Mesenchymal stem cell (in vitro differentiated cells and primary cell): ENCODE data around the gene ID3.

Experiments
- DNase-seq: peaks from one replicate; pipeline ENCODE4 v3.0.0-alpha.2; 2013
- H2AFZ ChIP-seq: one replicate; pipeline ENCODE4 v1.6.1; 2013; ENCODE audit warnings: low read depth, mild to moderate bottlenecking, control low read depth, inconsistent platforms, low read length, moderate library complexity
- H2AK5ac ChIP-seq: 2 replicates; pipeline ENCODE4 v1.6.1; 2013; ENCODE audit warnings: low read length, moderate library complexity, mild to moderate bottlenecking, inconsistent platforms; ENCODE audit not compliant: severe bottlenecking
- H2BK120ac ChIP-seq: one replicate; pipeline ENCODE4 v1.6.1; 2013; ENCODE audit warnings: low read depth, mild to moderate bottlenecking, inconsistent platforms, low read length, moderate library complexity
- H2BK12ac ChIP-seq, 2 experiments: one replicate each; pipeline ENCODE4 v1.6.1; 2013; ENCODE audit warnings: inconsistent platforms in 2 of 2, low read length in 2 of 2, mild to moderate bottlenecking in 2 of 2, moderate library complexity in 2 of 2, control low read depth in 1 of 2
- H2BK15ac ChIP-seq: one replicate; pipeline ENCODE4 v1.6.1; 2013; ENCODE audit warnings: mild to moderate bottlenecking, low read depth, inconsistent platforms; ENCODE audit not compliant: poor library complexity, severe bottlenecking
- H2BK5ac ChIP-seq: 2 replicates; pipeline ENCODE4 v1.6.1; 2013; ENCODE audit warnings: low read depth, mild to moderate bottlenecking, low read length, control low read depth, inconsistent platforms; ENCODE audit not compliant: poor library complexity, severe bottlenecking
- H3K14ac ChIP-seq, 2 experiments: one replicate each; pipeline ENCODE4 v1.6.1; 2013; ENCODE audit warnings: inconsistent platforms in 2 of 2, low read length in 2 of 2, control low read depth in 1 of 2, mild to moderate bottlenecking in 1 of 2, moderate library complexity in 1 of 2
- H3K18ac ChIP-seq, 2 experiments: one replicate each; pipeline ENCODE4 v1.6.1; 2013; ENCODE audit warnings: inconsistent platforms in 2 of 2, low read length in 2 of 2, control low read depth in 1 of 2, low read depth in 1 of 2, mild to moderate bottlenecking in 1 of 2
- H3K23ac ChIP-seq, 2 experiments: one replicate each; pipeline ENCODE4 v1.6.1; 2013; ENCODE audit warnings: inconsistent platforms in 2 of 2, low read length in 2 of 2, mild to moderate bottlenecking in 2 of 2, moderate library complexity in 2 of 2, control low read depth in 1 of 2
- H3K27ac ChIP-seq: 2 replicates; pipeline ENCODE4 v1.5.1; 2013; ENCODE audit warnings: mild to moderate bottlenecking, moderate library complexity, low read length, control low read depth, inconsistent platforms; ENCODE audit not compliant: poor library complexity, severe bottlenecking
- H3K27me3 ChIP-seq, 2 experiments: 2 replicates each; pipeline versions ENCODE4 v1.6.1 to v1.7.0; 2013; ENCODE audit warnings: low read length in 2 of 2, mild to moderate bottlenecking in 2 of 2, moderate library complexity in 2 of 2, control low read depth in 1 of 2, inconsistent platforms in 1 of 2; ENCODE audit not compliant: control insufficient read depth in 1 of 2, insufficient read depth in 1 of 2
- H3K36me3 ChIP-seq, 2 experiments: 2 replicates each; pipeline versions ENCODE4 v1.6.1 to v1.7.0; 2013; ENCODE audit warnings: low read length in 2 of 2, control low read depth in 1 of 2, inconsistent platforms in 1 of 2, low read depth in 1 of 2, mild to moderate bottlenecking in 1 of 2; ENCODE audit not compliant: insufficient read depth in 2 of 2, control insufficient read depth in 1 of 2
- H3K4ac ChIP-seq, 2 experiments: one replicate each; pipeline ENCODE4 v1.6.1; 2013; ENCODE audit warnings: inconsistent platforms in 2 of 2, low read length in 2 of 2, mild to moderate bottlenecking in 2 of 2, moderate library complexity in 2 of 2, control low read depth in 1 of 2, low read depth in 1 of 2
- H3K4me1 ChIP-seq: 2 replicates; pipeline ENCODE4 v1.6.1; 2013; ENCODE audit warnings: low read depth, low read length, control low read depth; ENCODE audit not compliant: control insufficient read depth, insufficient read depth
- H3K4me2 ChIP-seq: 2 replicates; pipeline ENCODE4 v1.6.1; 2013; ENCODE audit warnings: low read length, mild to moderate bottlenecking, inconsistent platforms; ENCODE audit not compliant: poor library complexity, severe bottlenecking
- H3K4me3 ChIP-seq, 2 experiments: 2 replicates each; pipeline versions ENCODE4 v1.5.1 to v1.7.0; 2013; ENCODE audit warnings: low read length in 2 of 2, mild to moderate bottlenecking in 2 of 2, control low read depth in 1 of 2, low read depth in 1 of 2; ENCODE audit not compliant: insufficient read depth in 1 of 2
- H3K79me1 ChIP-seq: replicated peaks from 2 replicates; pipeline ENCODE4 v1.6.1; 2013; ENCODE audit warnings: mild to moderate bottlenecking, control low read depth, low read length, inconsistent platforms; ENCODE audit not compliant: poor library complexity, severe bottlenecking
- H3K9ac ChIP-seq: 2 replicates; pipeline ENCODE4 v1.7.0; 2013; ENCODE audit warnings: mild to moderate bottlenecking, low read length, moderate library complexity
- H3K9me3 ChIP-seq: 2 replicates; pipeline ENCODE4 v1.7.0; 2013; ENCODE audit warnings: mild to moderate bottlenecking, low read length; ENCODE audit not compliant: control insufficient read depth
- H4K8ac ChIP-seq: one replicate; pipeline ENCODE4 v1.6.1; 2013; ENCODE audit warnings: inconsistent platforms, mild to moderate bottlenecking, low read length, moderate library complexity
- H4K91ac ChIP-seq: one replicate; pipeline ENCODE4 v1.6.1; 2013; ENCODE audit warnings: mild to moderate bottlenecking, low read length, inconsistent platforms
- WGBS: methylation state at CpG from one replicate; pipeline ENCODE4 v1.1.7; 2013; ENCODE audit warnings: mixed read lengths; 5-methylcytosine and 5-hydroxymethylcytosine counted together

Gene ID3

DNA sequence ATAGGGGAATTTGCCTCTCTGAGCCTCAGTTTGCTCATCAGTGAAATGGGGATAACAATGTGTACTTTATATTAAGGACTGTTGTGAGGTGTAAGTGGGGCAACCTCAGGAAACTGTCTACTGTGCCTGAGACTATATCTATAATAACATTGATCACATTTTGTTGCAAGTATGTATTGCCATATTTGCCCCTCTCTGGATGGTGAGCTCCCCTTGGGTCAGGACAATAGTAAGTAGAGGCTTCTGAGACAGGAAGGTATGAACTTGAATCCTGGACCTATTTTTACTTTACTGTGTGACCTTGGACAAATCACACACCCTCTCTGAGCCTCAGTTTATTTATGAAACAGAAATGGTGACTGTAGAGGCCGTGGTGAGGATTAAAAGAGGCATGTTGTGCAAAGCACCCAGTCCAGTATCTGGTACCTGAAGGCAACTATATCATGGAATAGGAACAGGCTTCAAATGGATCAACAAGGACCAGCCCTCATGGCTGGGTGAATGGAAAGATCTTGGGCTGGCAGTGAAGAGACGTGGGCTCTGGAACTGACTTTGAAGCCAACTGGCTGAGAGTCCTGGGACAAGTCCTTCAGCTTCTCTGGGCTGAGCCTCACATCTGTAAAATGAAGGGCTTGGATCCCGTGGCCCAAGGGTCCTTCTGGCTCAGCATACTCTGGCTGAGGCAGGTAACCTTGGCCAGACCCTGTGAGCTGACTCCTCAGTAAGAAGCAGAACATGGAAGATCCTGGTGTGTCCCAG lies 35.0 kb upstream of the ID3 start:
- no peak overlapping the region for H3K9ac ChIP-seq
- H2BK5ac ChIP-seq = no peak overlapping the region
- no peak for DNase-seq
- no peak overlapping the region for H2BK120ac ChIP-seq
- H3K9me3 ChIP-seq = no peaks in the 10 kb centered on the region
- no peak overlapping the region for H4K8ac ChIP-seq
- peak overlapping the region in 1 of 2 experiments; percentile 11 for H3K18ac ChIP-seq
- H3K14ac ChIP-seq = no peak overlapping the region
- no peak overlapping the region for H3K4ac ChIP-seq
- no peak overlapping the region for H2BK15ac ChIP-seq
- no peak overlapping the region for H3K4me3 ChIP-seq
- H2AK5ac ChIP-seq = no peak overlapping the region
- no peaks in the 10 kb centered on the region for H3K79me1 ChIP-seq
- no peak overlapping the region for H4K91ac ChIP-seq
- no peak overlapping the region for H3K27ac ChIP-seq
- H3K4me1 ChIP-seq = peaks cover 30% of the 10 kb centered on the region
- no peak overlapping the region for H2BK12ac ChIP-seq
- over 99% methylated on average over 3 of the region's 3 CpGs for WGBS
- H3K4me2 ChIP-seq = no peak overlapping the region
- H3K36me3 ChIP-seq = no peaks in the 10 kb centered on the region
- H3K27me3 ChIP-seq = no peaks in the 10 kb centered on the region
- no peak overlapping the region for H2AFZ ChIP-seq
- H3K23ac ChIP-seq = no peak overlapping the region

DNA sequence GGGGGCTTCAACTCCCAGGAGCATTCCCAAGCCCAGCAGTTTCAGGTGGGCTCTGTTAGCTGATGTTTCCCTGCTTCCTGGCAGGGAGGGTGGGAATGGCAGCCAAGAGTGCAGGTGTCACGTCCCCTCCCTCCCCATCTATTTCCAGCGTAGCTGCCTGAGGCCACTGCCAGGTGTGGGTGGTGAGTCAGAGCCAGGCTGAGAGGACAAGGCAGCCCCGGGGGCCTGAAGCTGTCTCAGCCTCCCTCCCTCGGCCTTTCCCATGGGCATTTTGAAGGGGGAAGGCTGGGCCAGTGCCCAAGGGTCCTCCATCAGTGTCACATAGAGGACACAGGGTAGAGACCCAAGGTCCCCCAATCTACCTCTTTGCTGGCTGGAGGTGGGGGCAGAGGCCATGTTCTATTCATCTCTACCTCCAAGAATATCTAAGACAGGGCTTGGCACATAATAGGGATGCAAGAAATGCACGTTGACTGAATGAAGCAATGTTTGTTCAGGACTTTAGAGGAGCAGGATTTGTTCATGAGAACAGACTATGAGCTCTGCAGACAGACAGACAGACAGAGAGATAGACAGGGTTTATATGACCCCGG lies 34.4 kb upstream of the ID3 start:
- Histone ChIP-seq H3K27ac (no peak overlapping the region), H3K18ac (peak overlapping the region in 1 of 2 experiments; percentile 81), H3K4me3 (no peak overlapping the region), H2AK5ac (peak overlapping the region; percentile 43), H2BK5ac (no peak overlapping the region), H3K27me3 (no peaks in the 10 kb centered on the region), H2BK12ac (peak overlapping the region; percentile 69 to 79), H2BK15ac (peak overlapping the region; percentile 63), H3K4me1 (peaks cover 28% of the 10 kb centered on the region), H4K91ac (peak overlapping the region; percentile 64), H3K79me1 (no peaks in the 10 kb centered on the region), H3K4ac (no peak overlapping the region), H3K9ac (no peak overlapping the region), H3K9me3 (no peaks in the 10 kb centered on the region), H3K14ac (peak overlapping the region in 1 of 2 experiments; percentile 1), H3K23ac (peak overlapping the region in 1 of 2 experiments; percentile 6), H3K4me2 (no peak overlapping the region), H4K8ac (peak overlapping the region; percentile 42), H2BK120ac (no peak overlapping the region), H2AFZ (no peak overlapping the region), H3K36me3 (no peaks in the 10 kb centered on the region)
- 51% methylated on average over 6 of the region's 6 CpGs for WGBS
- no peak for DNase-seq

DNA sequence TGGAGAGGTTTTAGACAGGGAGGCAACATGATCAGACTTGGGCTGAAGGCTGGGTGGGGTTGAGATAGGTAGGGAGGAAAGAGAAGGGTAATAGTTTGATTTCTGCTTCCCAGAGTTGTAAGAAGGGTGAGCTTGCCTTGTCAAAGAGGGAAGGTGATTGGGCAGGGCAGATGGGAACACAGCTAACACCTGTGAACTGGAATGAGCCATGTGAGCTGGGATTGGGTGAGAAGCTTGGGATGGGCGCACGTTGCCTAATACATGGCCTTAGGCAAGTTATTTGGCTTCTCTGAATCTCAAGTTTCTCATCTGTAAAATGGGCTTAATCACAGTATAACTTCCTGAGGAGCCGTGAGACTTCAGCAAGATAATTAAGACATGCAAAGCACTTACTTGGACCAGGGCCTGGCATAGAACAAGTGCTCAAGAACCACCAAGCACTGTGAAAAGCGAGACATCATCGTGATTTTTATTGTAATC lies 33.8 kb upstream of the ID3 start:
- 98% methylated on average over 5 of the region's 5 CpGs for whole genome bisulfite sequencing

GRCh38 chr1:23592209-23592892 lies 33.0 kb upstream of the ID3 start:
- Histone ChIP-seq H2BK12ac (peak overlapping the region; percentile 6 to 75), H3K27me3 (no peaks in the 10 kb centered on the region), H3K36me3 (no peaks in the 10 kb centered on the region), H2BK120ac (no peak overlapping the region), H2BK5ac (no peak overlapping the region), H2BK15ac (peak overlapping the region; percentile 76), H3K23ac (no peak overlapping the region), H3K14ac (no peak overlapping the region), H4K91ac (peak overlapping the region; percentile 30), H2AK5ac (peak overlapping the region; percentile 48), H3K4me1 (peaks cover 24% of the 10 kb centered on the region), H3K79me1 (no peaks in the 10 kb centered on the region), H4K8ac (peak overlapping the region; percentile 47), H3K27ac (no peak overlapping the region), H2AFZ (no peak overlapping the region), H3K9me3 (no peaks in the 10 kb centered on the region), H3K18ac (peak overlapping the region in 1 of 2 experiments; percentile 64), H3K4me2 (no peak overlapping the region), H3K9ac (peak overlapping the region; percentile 23), H3K4ac (no peak overlapping the region), H3K4me3 (no peak overlapping the region)
- WGBS = 45% methylated on average over 2 of the region's 4 CpGs
- DNase-seq = no peak

More for the DNA sequence above, 33.8 kb upstream of the ID3 start:
- Histone ChIP-seq H3K4me1 (peaks cover 24% of the 10 kb centered on the region), H4K91ac (peak overlapping the region; percentile 64), H3K27ac (no peak overlapping the region), H2BK12ac (peak overlapping the region; percentile 61 to 78), H3K4me3 (no peak overlapping the region), H3K18ac (peak overlapping the region; percentile 52 to 73), H2AFZ (no peak overlapping the region), H3K4me2 (no peak overlapping the region), H2AK5ac (no peak overlapping the region), H3K23ac (no peak overlapping the region), H3K14ac (no peak overlapping the region), H2BK15ac (peak overlapping the region; percentile 44), H2BK5ac (no peak overlapping the region), H3K36me3 (no peaks in the 10 kb centered on the region), H3K4ac (peak overlapping the region in 1 of 2 experiments; percentile 10), H4K8ac (no peak overlapping the region), H3K9ac (peak overlapping the region; percentile 23), H3K27me3 (no peaks in the 10 kb centered on the region), H3K79me1 (no peaks in the 10 kb centered on the region), H3K9me3 (no peaks in the 10 kb centered on the region), H2BK120ac (peak overlapping the region; percentile 40)
- no peak for DNase-seq
